DOHH2 (cell line): ENCODE results near the gene LYZL1.

Experiments used
- H3F3A ChIP-seq: fragments of 200-600 bp; sonication (generic), shearing (Covaris generic); 2 replicates; pipeline ENCODE4 v1.6.0; 2016; ENCODE audit warnings: antibody characterized with exemption, mild to moderate bottlenecking; ENCODE audit not compliant: control insufficient read depth, insufficient read depth
- H3K27ac ChIP-seq: fragments of 200-600 bp; sonication (generic); 2 replicates; pipeline ENCODE4 v1.5.1; 2014; ENCODE audit warnings: low read depth, mild to moderate bottlenecking, low read length, moderate library complexity
- H3K27me3 ChIP-seq: fragments of 200-600 bp; sonication (generic); 2 replicates; pipeline ENCODE4 v1.6.1; 2014; ENCODE audit warnings: mild to moderate bottlenecking, low read length, mixed read lengths; ENCODE audit not compliant: control insufficient read depth
- H3K36me3 ChIP-seq: fragments of 200-600 bp; sonication (generic); 2 replicates; pipeline ENCODE4 v1.6.1; 2014; ENCODE audit warnings: mild to moderate bottlenecking, low read length, moderate library complexity, mixed read lengths; ENCODE audit not compliant: control insufficient read depth
- H3K4me1 ChIP-seq: fragments of 200-600 bp; sonication (generic); 2 replicates; pipeline ENCODE4 v1.6.1; 2014; ENCODE audit warnings: mild to moderate bottlenecking, low read length, mixed read lengths; ENCODE audit not compliant: control insufficient read depth
- H3K4me2 ChIP-seq: fragments of 200-600 bp; sonication (generic); 2 replicates; pipeline ENCODE4 v1.6.0; 2014; ENCODE audit warnings: mild to moderate bottlenecking, low read length, moderate library complexity
- H3K4me3 ChIP-seq: fragments of 200-600 bp; sonication (generic); 2 replicates; pipeline ENCODE4 v1.5.1; 2014; ENCODE audit warnings: mild to moderate bottlenecking, low read length, mixed read lengths
- H3K79me2 ChIP-seq: fragments of 200-600 bp; sonication (generic); 2 replicates; pipeline ENCODE4 v1.6.1; 2014; ENCODE audit warnings: mild to moderate bottlenecking, low read length, mixed read lengths; ENCODE audit not compliant: control insufficient read depth
- H3K9me2 ChIP-seq: fragments of 200-600 bp; sonication (generic); replicated peaks from 2 replicates; pipeline ENCODE4 v1.6.1; 2014; ENCODE audit warnings: mild to moderate bottlenecking, low read length, mixed read lengths; ENCODE audit not compliant: control insufficient read depth
- H3K9me3 ChIP-seq: fragments of 200-600 bp; sonication (generic); 2 replicates; pipeline ENCODE4 v1.6.1; 2014; ENCODE audit warnings: antibody characterized with exemption, low read length, mixed read lengths; ENCODE audit not compliant: control insufficient read depth, insufficient read depth
- H4K20me1 ChIP-seq: fragments of 200-600 bp; sonication (generic); 2 replicates; pipeline ENCODE4 v1.6.0; 2014; ENCODE audit warnings: low read depth, mild to moderate bottlenecking, antibody characterized with exemption, low read length, moderate library complexity; ENCODE audit not compliant: control insufficient read depth, insufficient read depth
- EZH2phosphoT487 ChIP-seq: fragments of 200-600 bp; sonication (generic); IDR thresholded peaks from 2 replicates; pipeline ENCODE4 v1.6.1; 2017; ENCODE audit warnings: borderline replicate concordance, mild to moderate bottlenecking, antibody characterized with exemption, low read length, moderate library complexity, mixed read lengths
- TF ChIP-seq, protein P1 (sequence below): fragments of 200-600 bp; sonication (generic); IDR thresholded peaks from one replicate; pipeline ENCODE4 v1.5.1; 2014; ENCODE audit warnings: antibody characterized with exemption, mild to moderate bottlenecking, low read depth, low read length; ENCODE audit not compliant: poor library complexity, severe bottlenecking

Gene LYZL1

GRCh38 chr10:29326886-29327745 is 38.2 kb downstream of the LYZL1 start:
- Histone ChIP-seq H3K4me2 (no peak overlapping the region), H3K4me1 (no peaks in the 10 kb centered on the region)

DNA sequence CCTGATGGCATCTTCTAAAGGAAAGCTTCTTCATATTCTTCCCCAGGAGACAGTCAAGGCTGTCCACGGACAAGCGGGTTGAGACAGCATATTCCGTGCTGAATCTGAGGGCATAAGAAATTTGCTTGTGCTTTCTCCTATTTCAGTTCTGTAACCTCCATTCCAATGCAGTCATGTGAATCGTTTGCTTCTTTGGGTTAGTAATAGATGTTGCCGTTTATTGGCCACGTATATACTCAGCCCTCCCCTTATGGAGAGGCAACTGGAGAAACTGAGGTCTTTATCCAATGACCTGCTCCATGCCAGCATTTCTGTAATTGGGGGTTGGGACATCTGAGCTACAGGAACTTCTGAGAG is 38.9 kb downstream of the LYZL1 start:
- no peak overlapping the region for H3K27ac ChIP-seq
- H3K9me3 ChIP-seq = no peaks in the 10 kb centered on the region
- no peak overlapping the region for H3K4me3 ChIP-seq
- H3K4me2 ChIP-seq = no peak overlapping the region
- no peaks in the 10 kb centered on the region for H3K36me3 ChIP-seq
- H3K9me2 ChIP-seq = no peaks in the 10 kb centered on the region
- H3K4me1 ChIP-seq = no peaks in the 10 kb centered on the region
- H3F3A ChIP-seq = no peaks in the 10 kb centered on the region
- H3K79me2 ChIP-seq = no peaks in the 10 kb centered on the region
- no peaks in the 10 kb centered on the region for H4K20me1 ChIP-seq
- H3K27me3 ChIP-seq = no peaks in the 10 kb centered on the region
- TF ChIP-seq, protein P1, sequence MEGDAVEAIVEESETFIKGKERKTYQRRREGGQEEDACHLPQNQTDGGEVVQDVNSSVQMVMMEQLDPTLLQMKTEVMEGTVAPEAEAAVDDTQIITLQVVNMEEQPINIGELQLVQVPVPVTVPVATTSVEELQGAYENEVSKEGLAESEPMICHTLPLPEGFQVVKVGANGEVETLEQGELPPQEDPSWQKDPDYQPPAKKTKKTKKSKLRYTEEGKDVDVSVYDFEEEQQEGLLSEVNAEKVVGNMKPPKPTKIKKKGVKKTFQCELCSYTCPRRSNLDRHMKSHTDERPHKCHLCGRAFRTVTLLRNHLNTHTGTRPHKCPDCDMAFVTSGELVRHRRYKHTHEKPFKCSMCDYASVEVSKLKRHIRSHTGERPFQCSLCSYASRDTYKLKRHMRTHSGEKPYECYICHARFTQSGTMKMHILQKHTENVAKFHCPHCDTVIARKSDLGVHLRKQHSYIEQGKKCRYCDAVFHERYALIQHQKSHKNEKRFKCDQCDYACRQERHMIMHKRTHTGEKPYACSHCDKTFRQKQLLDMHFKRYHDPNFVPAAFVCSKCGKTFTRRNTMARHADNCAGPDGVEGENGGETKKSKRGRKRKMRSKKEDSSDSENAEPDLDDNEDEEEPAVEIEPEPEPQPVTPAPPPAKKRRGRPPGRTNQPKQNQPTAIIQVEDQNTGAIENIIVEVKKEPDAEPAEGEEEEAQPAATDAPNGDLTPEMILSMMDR = no peak

More at GRCh38 chr10:29326886-29327745, 38.2 kb downstream of the LYZL1 start:
- Histone ChIP-seq H3K27ac (no peak overlapping the region), H3F3A (no peaks in the 10 kb centered on the region), H3K9me3 (no peaks in the 10 kb centered on the region), H3K4me3 (no peak overlapping the region), H4K20me1 (no peaks in the 10 kb centered on the region), H3K9me2 (no peaks in the 10 kb centered on the region), H3K36me3 (no peaks in the 10 kb centered on the region), H3K27me3 (no peaks in the 10 kb centered on the region), H3K79me2 (no peaks in the 10 kb centered on the region)
- no peak for TF ChIP-seq EZH2phosphoT487
- TF ChIP-seq, protein P1 = no peak

DNA sequence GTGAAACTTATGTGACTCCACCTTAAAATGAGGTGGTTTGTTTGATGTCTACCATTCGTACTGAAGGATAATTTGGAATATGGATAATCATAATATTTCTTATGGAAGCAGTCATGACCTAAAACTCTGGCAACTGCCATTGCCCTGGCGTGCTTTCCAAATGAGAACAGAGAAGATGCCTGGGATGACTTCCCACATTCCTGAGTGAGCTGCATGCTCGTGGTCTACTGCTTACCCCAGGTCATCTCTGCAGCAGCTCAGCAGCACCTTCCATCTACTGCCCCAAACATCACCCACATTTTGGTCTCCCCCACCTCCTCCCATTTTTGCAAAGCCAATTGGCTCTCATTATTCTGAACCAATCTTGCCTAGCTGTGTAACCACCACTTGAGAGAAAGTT is 40.1 kb downstream of the LYZL1 start:
- TF ChIP-seq EZH2phosphoT487 = no peak
- TF ChIP-seq, protein P1 = no peak
- Histone ChIP-seq H3K27me3 (no peaks in the 10 kb centered on the region), H3K79me2 (no peaks in the 10 kb centered on the region), H3K9me2 (no peaks in the 10 kb centered on the region), H3K27ac (no peak overlapping the region), H3K36me3 (no peaks in the 10 kb centered on the region), H3K4me2 (no peak overlapping the region), H3K9me3 (no peaks in the 10 kb centered on the region), H3K4me1 (no peaks in the 10 kb centered on the region), H4K20me1 (no peaks in the 10 kb centered on the region), H3F3A (no peaks in the 10 kb centered on the region), H3K4me3 (no peak overlapping the region)
